Thymus (tissue), 11 donors: ENCODE results near the gene TMEM63A. TPM values are rescaled to one million over a fixed set of nuclear protein-coding genes. Genes with fewer than 3 reads are reported as not detected.
"Not testable (repeated sequence)": the region's sequence is repeated elsewhere in the genome, so short reads cannot be mapped to it uniquely, and the experiment has no call there.

Source experiments
- DNase-seq, 9 donors: peaks; one replicate each; pipeline ENCODE4 v3.0.0-alpha.2; 2013; ENCODE audit warnings: low spot score in 9 of 9, low read depth in 6 of 9, missing footprints in 1 of 9
- H3K27ac ChIP-seq, 2 donors: one replicate each; pipeline ENCODE4 v1.5.1; 2013; ENCODE audit warnings: control low read depth in 1 of 2, low read depth in 1 of 2, low read length in 1 of 2, mild to moderate bottlenecking in 1 of 2, moderate library complexity in 1 of 2
- H3K27me3 ChIP-seq, 2 donors: one replicate each; pipeline ENCODE4 v1.5.1; 2013; ENCODE audit warnings: low read length in 1 of 2; ENCODE audit not compliant: control insufficient read depth in 2 of 2, insufficient read depth in 1 of 2
- H3K36me3 ChIP-seq, 2 donors: one replicate each; pipeline ENCODE4 v1.5.1; 2013; ENCODE audit warnings: low read length in 1 of 2, mild to moderate bottlenecking in 1 of 2, moderate library complexity in 1 of 2; ENCODE audit not compliant: control insufficient read depth in 2 of 2, insufficient read depth in 2 of 2
- H3K4me1 ChIP-seq, 2 donors: one replicate each; pipeline ENCODE4 v1.5.1; 2013; ENCODE audit warnings: low read length in 2 of 2; ENCODE audit not compliant: control insufficient read depth in 2 of 2, insufficient read depth in 2 of 2
- H3K4me3 ChIP-seq, 2 donors: one replicate each; pipeline ENCODE4 v1.5.1; 2013; ENCODE audit warnings: low read length in 2 of 2, control low read depth in 1 of 2, mild to moderate bottlenecking in 1 of 2
- H3K9me3 ChIP-seq, 2 donors: one replicate each; pipeline ENCODE4 v1.5.1; 2013; ENCODE audit warnings: low read length in 1 of 2, mild to moderate bottlenecking in 1 of 2; ENCODE audit not compliant: control insufficient read depth in 2 of 2, insufficient read depth in 1 of 2
- WGBS: extraction: QIAGEN DNeasy Blood & Tissue Kit; methylation state at CpG from one replicate; pipeline ENCODE4 v1.1.7; 2013; 5-methylcytosine and 5-hydroxymethylcytosine counted together
- polyA plus RNA-seq: library from polyadenylated mRNA; stranded (reverse); fragments of 200-250 nt; gene quantifications from one replicate; pipeline ENCODE4 v1.2.3, GENCODE V29; 2013
- total RNA-seq: library from RNA; stranded (reverse); fragments of 120-200 nt; gene quantifications from one replicate; pipeline ENCODE4 v1.2.4, GENCODE V29; 2013
- donor health status: healthy.

The TMEM63A gene
- total and polyA plus RNA-seq, 2 donors, result 19.8 to 38.8 TPM

DNA sequence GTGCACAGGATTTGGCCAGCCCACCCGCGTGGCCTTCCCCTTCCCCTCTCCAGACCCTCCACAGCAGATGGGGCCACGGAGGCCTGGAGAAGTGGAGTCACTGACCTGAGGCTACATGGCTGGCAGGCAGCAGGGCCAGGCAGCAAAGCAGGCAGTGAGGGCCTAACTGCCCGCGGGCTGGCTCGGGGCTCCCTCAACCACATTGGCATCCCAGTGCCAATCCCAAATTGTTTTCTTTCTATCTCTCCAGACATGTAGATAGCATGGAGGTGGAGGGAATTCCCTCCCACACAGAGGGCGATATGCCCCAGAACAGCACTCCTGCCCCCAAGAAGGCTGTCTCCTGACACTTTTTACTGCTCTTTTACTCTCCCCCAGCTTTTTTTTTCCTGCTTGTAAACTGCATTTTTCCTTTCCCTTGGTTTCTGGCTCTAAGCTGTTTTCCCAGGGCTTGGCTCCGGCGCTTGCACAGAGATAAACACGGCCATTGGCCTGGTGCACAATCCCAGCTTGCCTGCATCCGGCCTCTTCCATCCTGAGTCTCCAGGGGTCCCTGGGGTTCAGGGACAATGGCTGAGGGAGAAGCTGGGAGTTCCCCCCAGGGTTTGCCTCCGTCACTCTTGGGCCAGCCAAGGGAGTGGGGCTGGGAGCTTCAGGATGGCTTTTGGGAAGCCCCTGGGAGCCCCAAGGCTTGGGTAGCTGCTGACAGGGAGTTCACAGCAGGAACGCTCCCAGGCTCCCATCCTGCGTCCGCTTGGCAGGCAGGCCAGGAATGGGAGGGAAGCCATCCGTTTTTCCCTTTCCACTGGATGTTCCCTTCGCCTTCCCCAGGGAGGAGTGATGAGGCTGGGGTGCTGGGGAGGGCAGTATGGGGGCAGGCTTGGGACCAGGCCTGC is 65.3 kb downstream of the TMEM63A start:
- H3K9me3 ChIP-seq, result no peaks in the 10 kb centered on the region
- peak overlapping the region; percentile 31 to 60 for H3K27ac ChIP-seq
- peaks cover 0 to 23% of the 10 kb centered on the region in 2 donors for H3K4me1 ChIP-seq
- WGBS, result 95% methylated on average over 17 of the region's 17 CpGs
- no peak overlapping the region for H3K4me3 ChIP-seq
- H3K36me3 ChIP-seq, result no peaks in the 10 kb centered on the region
- H3K27me3 ChIP-seq, result peaks cover 0 to 5% of the 10 kb centered on the region in 2 donors
- no peak for DNase-seq

GRCh38 chr1:225815526-225816178 is 66.5 kb downstream of the TMEM63A start:
- no peaks in the 10 kb centered on the region for H3K9me3 ChIP-seq
- no peak overlapping the region for H3K27ac ChIP-seq
- H3K4me3 ChIP-seq, result no peak overlapping the region
- no peaks in the 10 kb centered on the region for H3K36me3 ChIP-seq
- no peak for DNase-seq
- peaks cover 0 to 18% of the 10 kb centered on the region in 2 donors for H3K27me3 ChIP-seq
- WGBS, result 93% methylated on average over 17 of the region's 17 CpGs
- H3K4me1 ChIP-seq, result peaks cover 0 to 32% of the 10 kb centered on the region in 2 donors

- not testable (repeated sequence) for DNase-seq, H3K4me3 ChIP-seq, H3K27ac ChIP-seq, H3K9me3 ChIP-seq, H3K36me3 ChIP-seq
- Histone ChIP-seq H3K4me1 (peaks cover 0 to 35% of the 10 kb centered on the region in 2 donors), H3K27me3 (peaks cover 0 to 22% of the 10 kb centered on the region in 2 donors)
- 98% methylated on average over 7 of the region's 7 CpGs for WGBS
Observed at GRCh38 chr1:225815090-225815489, 67.1 kb downstream of the TMEM63A start.

- H3K27ac ChIP-seq, result no peak overlapping the region
- H3K4me1 ChIP-seq, result peaks cover 0 to 39% of the 10 kb centered on the region in 2 donors
- peaks cover 0 to 28% of the 10 kb centered on the region in 2 donors for H3K27me3 ChIP-seq
- H3K4me3 ChIP-seq, result no peak overlapping the region
- H3K9me3 ChIP-seq, result no peaks in the 10 kb centered on the region
- DNase-seq, result no peak
- no peaks in the 10 kb centered on the region for H3K36me3 ChIP-seq
- 94% methylated on average over 7 of the region's 7 CpGs for WGBS
Observed at GRCh38 chr1:225814381-225814780, 67.8 kb downstream of the TMEM63A start.

GRCh38 chr1:225813214-225813964 is 68.8 kb downstream of the TMEM63A start:
- peak overlapping the region in 1 of 2 donors; percentile 31 for H3K27ac ChIP-seq
- H3K27me3 ChIP-seq, result peaks cover 0 to 37% of the 10 kb centered on the region in 2 donors
- no peaks in the 10 kb centered on the region for H3K9me3 ChIP-seq
- peaks cover 0 to 39% of the 10 kb centered on the region in 2 donors for H3K4me1 ChIP-seq
- no peak for DNase-seq
- H3K4me3 ChIP-seq, result no peak overlapping the region
- 93% methylated on average over 10 of the region's 10 CpGs for WGBS
- no peaks in the 10 kb centered on the region for H3K36me3 ChIP-seq

DNA sequence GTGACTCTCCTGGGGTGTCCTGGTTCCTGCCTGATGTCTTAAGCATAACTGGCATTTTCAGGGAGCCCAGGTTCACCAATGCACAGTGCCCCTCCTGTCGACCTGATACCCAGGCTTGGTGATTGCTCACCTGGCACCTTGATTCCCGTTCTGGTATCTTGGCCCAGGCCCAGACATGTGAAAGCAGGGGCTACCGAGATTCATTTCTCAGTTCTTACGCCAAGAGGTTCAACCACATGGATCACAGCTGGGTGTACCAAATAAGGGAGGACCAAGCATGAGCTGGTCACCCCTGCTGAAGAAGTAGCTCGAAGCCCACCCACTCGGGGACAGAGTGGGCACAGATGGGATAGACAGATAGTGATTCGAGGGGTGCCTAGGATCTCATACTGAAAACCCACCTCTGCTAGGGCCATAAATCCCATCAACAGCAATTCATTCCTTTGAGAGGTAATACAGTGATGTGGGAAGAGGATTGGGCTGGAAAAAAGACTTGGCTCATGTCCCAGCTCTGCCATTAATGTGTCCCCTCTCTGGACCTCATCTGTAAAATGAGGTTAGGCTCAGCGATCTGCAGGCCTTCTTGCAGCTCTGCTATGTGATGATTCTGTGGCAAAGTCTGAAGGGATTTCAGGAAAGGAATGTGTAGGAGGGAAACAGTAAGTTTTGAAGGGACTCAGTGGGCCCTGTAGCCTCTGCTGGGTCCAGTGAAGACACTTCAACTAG is 69.5 kb downstream of the TMEM63A start:
- Histone ChIP-seq H3K27me3 (peaks cover 0 to 37% of the 10 kb centered on the region in 2 donors), H3K4me1 (peaks cover 0 to 33% of the 10 kb centered on the region in 2 donors), H3K36me3 (no peaks in the 10 kb centered on the region), H3K4me3 (no peak overlapping the region), H3K27ac (no peak overlapping the region), H3K9me3 (no peaks in the 10 kb centered on the region)
- 93% methylated on average over 8 of the region's 8 CpGs for WGBS
- DNase-seq, result no peak

- peak overlapping the region in 1 of 2 donors; percentile 8 for H3K27ac ChIP-seq
- DNase-seq, result no peak
- 93% methylated on average over 10 of the region's 10 CpGs for WGBS
Observed at GRCh38 chr1:225811622-225812487, 70.3 kb downstream of the TMEM63A start.

More at GRCh38 chr1:225811622-225812487, 70.3 kb downstream of the TMEM63A start:
- Histone ChIP-seq H3K36me3 (no peaks in the 10 kb centered on the region), H3K9me3 (no peaks in the 10 kb centered on the region), H3K4me3 (no peak overlapping the region), H3K4me1 (peaks cover 0 to 28% of the 10 kb centered on the region in 2 donors), H3K27me3 (peaks cover 0 to 37% of the 10 kb centered on the region in 2 donors)
